A673 (cell line): Measurements from ENCODE around the gene QDPR. TPM values are rescaled to one million over a fixed set of nuclear protein-coding genes. Genes with fewer than 3 reads are reported as not detected.

Experiments used
- BruUV-seq: library from RNA; stranded (reverse); fragments of 400-500 nt; replicated peaks from 2 replicates; lab custom pipeline; 2021; lab: Mats Ljungman, UMichigan
- CTCF ChIA-PET: fragments of 300-600 bp; sonication (Branson Sonifier 250); formaldehyde crosslinking; loops from one replicate; lab custom pipeline; 2022; ENCODE audit warnings: antibody characterized with exemption; lab: Charles Lee
- POLR2A ChIA-PET: fragments of 300-600 bp; sonication (Branson Sonifier 250); formaldehyde crosslinking; loops from one replicate; lab custom pipeline; 2022; ENCODE audit warnings: antibody characterized with exemption; ENCODE audit not compliant: low non-redundant PET; lab: Charles Lee
- DNase-seq: peaks from one replicate; pipeline ENCODE4 v3.0.0-alpha.2; 2015; ENCODE audit warnings: low spot score
- H3K27ac ChIP-seq: fragments of 200-600 bp; sonication (generic); 2 replicates; pipeline ENCODE4 v1.5.1; 2016; ENCODE audit warnings: mixed run types, low read depth, mild to moderate bottlenecking, mixed read lengths, antibody characterized with exemption, low read length; ENCODE audit not compliant: poor library complexity, severe bottlenecking
- H3K27me3 ChIP-seq: fragments of 200-600 bp; sonication (generic); replicated peaks from 2 replicates; pipeline ENCODE4 v1.6.1; 2017; ENCODE audit warnings: mixed run types, low read depth, mild to moderate bottlenecking, mixed read lengths, antibody characterized with exemption, low read length; ENCODE audit not compliant: insufficient read depth, poor library complexity
- H3K36me3 ChIP-seq: fragments of 200-600 bp; sonication (generic); 2 replicates; pipeline ENCODE4 v1.6.1; 2016; ENCODE audit warnings: mixed run types, mild to moderate bottlenecking, mixed read lengths, antibody characterized with exemption, low read length; ENCODE audit not compliant: insufficient read depth, poor library complexity, severe bottlenecking
- H3K4me1 ChIP-seq: fragments of 200-600 bp; sonication (generic); 2 replicates; pipeline ENCODE4 v1.6.1; 2017; ENCODE audit warnings: mixed run types, mild to moderate bottlenecking, mixed read lengths, antibody characterized with exemption, low read length; ENCODE audit not compliant: insufficient read depth, poor library complexity, severe bottlenecking
- H3K4me3 ChIP-seq: fragments of 200-600 bp; sonication (generic); 2 replicates; pipeline ENCODE4 v1.5.1; 2016; ENCODE audit warnings: low read depth, mixed run types, mild to moderate bottlenecking, mixed read lengths, low read length; ENCODE audit not compliant: poor library complexity, severe bottlenecking
- H3K9me3 ChIP-seq: fragments of 200-600 bp; sonication (generic); 2 replicates; pipeline ENCODE4 v1.6.1; 2016; ENCODE audit warnings: mixed run types, low read depth, mild to moderate bottlenecking, mixed read lengths, antibody characterized with exemption, low read length; ENCODE audit not compliant: poor library complexity, severe bottlenecking
- EZH2 ChIP-seq: fragments of 200-600 bp; sonication (generic); IDR thresholded peaks from 2 replicates; pipeline ENCODE4 v1.6.1; 2017; ENCODE audit warnings: borderline replicate concordance, low read depth, mild to moderate bottlenecking, mixed read lengths, antibody characterized with exemption, low read length; ENCODE audit not compliant: poor library complexity, severe bottlenecking
- intact Hi-C: fragments of 100-400 bp; cut with micrococcal nuclease; formaldehyde crosslinking; loops from one replicate; pipeline ENCODE4 v1.10.0; 2022; ENCODE audit not compliant: unreplicated experiment
- total RNA-seq: library from RNA; stranded (reverse); gene quantifications from 2 replicates; pipeline ENCODE4 v1.2.3, GENCODE V29; 2021
- TF ChIP-seq, protein P1 (sequence below): fragments of 300-800, 200-600 bp; sonication (generic); conservative IDR thresholded peaks from 2 replicates; pipeline ENCODE4 v1.5.1; 2017; ENCODE audit warnings: low read depth, mild to moderate bottlenecking, antibody characterized with exemption, low read length, moderate library complexity, mixed read lengths

QDPR gene
- total RNA-seq, 1 experiment from 2014 or later = 14.7 TPM

DNA sequence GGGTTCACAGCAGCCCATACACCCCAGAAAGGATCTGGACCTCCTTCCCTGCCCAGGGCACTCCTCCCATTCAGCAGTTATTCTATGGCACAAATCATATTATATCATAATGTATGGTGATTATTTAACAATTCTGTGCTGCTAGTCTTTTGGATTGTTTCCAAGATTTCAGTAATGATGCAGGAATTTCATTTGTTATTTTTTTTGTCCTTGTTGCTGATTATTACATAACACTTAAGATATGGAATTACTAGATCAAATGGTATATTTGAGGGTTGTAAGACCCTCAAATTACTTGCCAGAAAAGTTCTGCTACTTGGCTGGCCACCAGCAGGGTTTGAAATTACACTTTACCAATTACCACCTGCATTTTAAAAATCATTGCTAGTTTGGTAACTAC is 36.4 kb downstream of the QDPR start:
- no peak overlapping the region for H3K27ac ChIP-seq
- TF ChIP-seq EZH2 = no peak
- TF ChIP-seq, protein P1, sequence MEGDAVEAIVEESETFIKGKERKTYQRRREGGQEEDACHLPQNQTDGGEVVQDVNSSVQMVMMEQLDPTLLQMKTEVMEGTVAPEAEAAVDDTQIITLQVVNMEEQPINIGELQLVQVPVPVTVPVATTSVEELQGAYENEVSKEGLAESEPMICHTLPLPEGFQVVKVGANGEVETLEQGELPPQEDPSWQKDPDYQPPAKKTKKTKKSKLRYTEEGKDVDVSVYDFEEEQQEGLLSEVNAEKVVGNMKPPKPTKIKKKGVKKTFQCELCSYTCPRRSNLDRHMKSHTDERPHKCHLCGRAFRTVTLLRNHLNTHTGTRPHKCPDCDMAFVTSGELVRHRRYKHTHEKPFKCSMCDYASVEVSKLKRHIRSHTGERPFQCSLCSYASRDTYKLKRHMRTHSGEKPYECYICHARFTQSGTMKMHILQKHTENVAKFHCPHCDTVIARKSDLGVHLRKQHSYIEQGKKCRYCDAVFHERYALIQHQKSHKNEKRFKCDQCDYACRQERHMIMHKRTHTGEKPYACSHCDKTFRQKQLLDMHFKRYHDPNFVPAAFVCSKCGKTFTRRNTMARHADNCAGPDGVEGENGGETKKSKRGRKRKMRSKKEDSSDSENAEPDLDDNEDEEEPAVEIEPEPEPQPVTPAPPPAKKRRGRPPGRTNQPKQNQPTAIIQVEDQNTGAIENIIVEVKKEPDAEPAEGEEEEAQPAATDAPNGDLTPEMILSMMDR = no peak
- H3K36me3 ChIP-seq = no peaks in the 10 kb centered on the region
- no peaks in the 10 kb centered on the region for H3K9me3 ChIP-seq
- ChIA-PET CTCF (no interaction called here), POLR2A (no interaction called here)
- no peak for DNase-seq
- no peaks in the 10 kb centered on the region for H3K4me1 ChIP-seq
- intact Hi-C loops = no loop called here
- H3K27me3 ChIP-seq = no peaks in the 10 kb centered on the region
- no TSS peak for BruUV-seq
- H3K4me3 ChIP-seq = no peak overlapping the region

DNA sequence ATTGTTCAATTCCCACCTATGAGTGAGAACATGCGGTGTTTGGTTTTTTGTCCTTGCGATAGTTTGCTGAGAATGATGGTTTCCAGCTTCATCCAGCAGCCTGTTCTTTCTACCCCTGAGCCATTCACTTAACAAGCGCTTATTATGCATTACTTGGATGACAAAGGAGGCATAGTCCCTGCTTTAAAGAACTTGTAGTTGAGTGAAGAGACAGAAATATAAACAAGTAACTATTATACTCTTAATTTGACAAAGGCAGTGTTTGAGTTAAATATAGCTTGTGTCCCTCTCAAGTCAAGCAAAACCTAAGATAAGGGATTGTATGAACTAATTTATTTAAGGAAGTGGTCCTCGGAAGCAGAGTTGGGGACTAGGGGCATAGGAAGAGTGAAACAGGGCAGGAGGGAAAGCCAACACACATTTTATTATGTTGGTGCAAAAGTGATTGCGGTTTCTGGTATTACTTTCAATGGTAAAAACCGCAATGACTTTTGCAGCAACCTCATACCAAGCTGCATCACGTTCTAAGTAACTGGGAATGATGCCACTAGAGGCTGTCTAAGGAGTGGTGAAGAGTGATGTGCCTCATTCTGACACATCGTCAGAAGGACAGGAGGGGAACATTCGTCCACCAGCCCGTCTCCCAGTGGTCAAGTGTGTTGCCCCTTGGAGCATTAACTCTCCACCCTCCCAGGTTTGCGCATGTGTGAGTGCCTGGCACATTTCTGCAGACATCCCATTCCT is 41.8 kb downstream of the QDPR start:
- ChIA-PET CTCF (no interaction called here), POLR2A (no interaction called here)
- intact Hi-C loops = loop anchor here (5.0 kb wide), 1 partner anchor 1178 kb away; no protein-coding TSS in a partner anchor
- no peaks in the 10 kb centered on the region for H3K27me3 ChIP-seq
- no peak overlapping the region for H3K4me3 ChIP-seq
- no peaks in the 10 kb centered on the region for H3K4me1 ChIP-seq
- H3K9me3 ChIP-seq = no peaks in the 10 kb centered on the region
- H3K27ac ChIP-seq = no peak overlapping the region
- TF ChIP-seq, protein P1 = no peak
- TF ChIP-seq EZH2 = no peak
- no peaks in the 10 kb centered on the region for H3K36me3 ChIP-seq
- no TSS peak for BruUV-seq
- DNase-seq = no peak

DNA sequence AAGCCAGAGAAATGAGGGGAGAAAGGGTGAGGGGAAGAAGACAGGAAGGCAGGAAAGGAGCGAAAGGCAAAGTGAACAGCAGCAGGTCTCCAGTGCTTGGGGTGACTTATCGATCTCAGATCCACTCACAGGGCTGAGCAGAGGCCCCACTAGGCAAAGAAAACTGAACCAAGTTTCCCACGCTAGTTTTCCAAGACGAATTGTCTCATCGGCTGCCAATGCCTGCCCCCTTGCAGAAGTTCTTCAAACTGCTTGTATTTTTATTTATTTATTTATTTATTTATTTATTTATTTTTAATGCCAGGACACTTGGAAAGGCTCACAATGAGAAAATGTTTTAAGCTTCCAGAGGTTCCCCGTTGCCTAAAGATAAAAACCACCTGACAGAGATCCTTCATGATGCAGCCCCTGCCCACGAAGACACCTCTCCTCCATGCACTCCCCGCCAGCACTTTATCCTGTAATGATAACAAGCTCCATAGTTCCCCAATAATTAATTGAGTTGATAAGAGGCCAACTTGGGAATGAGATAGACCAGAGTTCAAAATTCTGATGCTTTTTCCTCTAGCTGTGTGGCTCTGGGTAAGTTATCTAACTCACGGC is 43.2 kb downstream of the QDPR start:
- no peak overlapping the region for H3K4me3 ChIP-seq
- no peaks in the 10 kb centered on the region for H3K4me1 ChIP-seq
- BruUV-seq = no TSS peak
- no peaks in the 10 kb centered on the region for H3K9me3 ChIP-seq
- CTCF ChIA-PET = interaction anchor here (0.7 kb wide), 1 partner anchor 88 kb away, joined by 3 read pairs; no protein-coding TSS in a partner anchor
- POLR2A ChIA-PET = no interaction called here
- TF ChIP-seq, protein P1 = peak; percentile 58
- no peak for TF ChIP-seq EZH2
- DNase-seq = peak; percentile 74
- intact Hi-C loops = no loop called here
- no peaks in the 10 kb centered on the region for H3K27me3 ChIP-seq
- no peaks in the 10 kb centered on the region for H3K36me3 ChIP-seq
- no peak overlapping the region for H3K27ac ChIP-seq
